Ishikawa (cell line): ENCODE data around the gene LSAMP.

ENCODE experiments used
- CEBPB ChIP-seq: IDR thresholded peaks from 2 replicates; pipeline ENCODE4 v1.6.1; 2012
- EGR1 ChIP-seq: IDR thresholded peaks from 2 replicates; pipeline ENCODE4 v1.6.1; 2012
- EP300 ChIP-seq: IDR thresholded peaks from 2 replicates; pipeline ENCODE4 v1.6.1; 2012; ENCODE audit warnings: borderline replicate concordance
- FOXM1 ChIP-seq: IDR thresholded peaks from 2 replicates; pipeline ENCODE4 v1.6.1; 2012; ENCODE audit warnings: low read depth, borderline replicate concordance
- NFIC ChIP-seq: IDR thresholded peaks from 2 replicates; pipeline ENCODE4 v1.6.1; 2012
- RAD21 ChIP-seq: IDR thresholded peaks from 2 replicates; pipeline ENCODE4 v1.6.1; 2012; ENCODE audit warnings: low read depth
- TAF1 ChIP-seq: IDR thresholded peaks from 2 replicates; pipeline ENCODE4 v1.6.1; 2012; ENCODE audit warnings: low read depth, mild to moderate bottlenecking
- TCF12 ChIP-seq: IDR thresholded peaks from 2 replicates; pipeline ENCODE4 v1.6.1; 2012; ENCODE audit warnings: low read depth
- TEAD4 ChIP-seq: IDR thresholded peaks from 2 replicates; pipeline ENCODE4 v1.6.1; 2012
- YY1 ChIP-seq: IDR thresholded peaks from 2 replicates; pipeline ENCODE4 v1.6.1; 2012; ENCODE audit warnings: low read depth
- TF ChIP-seq, protein P1 (sequence below): IDR thresholded peaks from 2 replicates; pipeline ENCODE4 v1.6.1; 2012; ENCODE audit warnings: low read depth, mild to moderate bottlenecking
- TF ChIP-seq, protein P2 (sequence below): IDR thresholded peaks from 2 replicates; pipeline ENCODE4 v1.6.1; 2012
- TF ChIP-seq, protein P3 (sequence below): IDR thresholded peaks from 2 replicates; pipeline ENCODE4 v1.6.1; 2012

DNA sequence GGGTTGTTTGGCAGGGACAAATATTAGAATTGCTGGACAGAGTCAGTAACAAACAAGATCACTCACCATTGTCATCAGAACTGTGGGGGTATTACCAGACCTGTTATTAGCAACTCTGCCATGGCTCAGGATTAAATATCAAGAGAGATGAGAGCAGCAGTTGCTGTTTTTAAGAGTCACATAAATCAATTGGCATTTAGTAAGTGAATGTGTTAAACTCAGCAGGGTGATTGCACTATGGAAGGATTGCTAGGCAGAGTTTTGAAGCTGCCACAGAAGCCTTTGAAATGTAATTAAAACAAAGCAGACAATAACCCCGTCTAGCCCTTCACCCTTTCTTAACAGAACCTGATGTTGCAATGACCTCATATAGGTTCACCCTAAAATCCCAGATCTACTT is 583.2 kb downstream of the LSAMP start:
- TF ChIP-seq, protein P1, sequence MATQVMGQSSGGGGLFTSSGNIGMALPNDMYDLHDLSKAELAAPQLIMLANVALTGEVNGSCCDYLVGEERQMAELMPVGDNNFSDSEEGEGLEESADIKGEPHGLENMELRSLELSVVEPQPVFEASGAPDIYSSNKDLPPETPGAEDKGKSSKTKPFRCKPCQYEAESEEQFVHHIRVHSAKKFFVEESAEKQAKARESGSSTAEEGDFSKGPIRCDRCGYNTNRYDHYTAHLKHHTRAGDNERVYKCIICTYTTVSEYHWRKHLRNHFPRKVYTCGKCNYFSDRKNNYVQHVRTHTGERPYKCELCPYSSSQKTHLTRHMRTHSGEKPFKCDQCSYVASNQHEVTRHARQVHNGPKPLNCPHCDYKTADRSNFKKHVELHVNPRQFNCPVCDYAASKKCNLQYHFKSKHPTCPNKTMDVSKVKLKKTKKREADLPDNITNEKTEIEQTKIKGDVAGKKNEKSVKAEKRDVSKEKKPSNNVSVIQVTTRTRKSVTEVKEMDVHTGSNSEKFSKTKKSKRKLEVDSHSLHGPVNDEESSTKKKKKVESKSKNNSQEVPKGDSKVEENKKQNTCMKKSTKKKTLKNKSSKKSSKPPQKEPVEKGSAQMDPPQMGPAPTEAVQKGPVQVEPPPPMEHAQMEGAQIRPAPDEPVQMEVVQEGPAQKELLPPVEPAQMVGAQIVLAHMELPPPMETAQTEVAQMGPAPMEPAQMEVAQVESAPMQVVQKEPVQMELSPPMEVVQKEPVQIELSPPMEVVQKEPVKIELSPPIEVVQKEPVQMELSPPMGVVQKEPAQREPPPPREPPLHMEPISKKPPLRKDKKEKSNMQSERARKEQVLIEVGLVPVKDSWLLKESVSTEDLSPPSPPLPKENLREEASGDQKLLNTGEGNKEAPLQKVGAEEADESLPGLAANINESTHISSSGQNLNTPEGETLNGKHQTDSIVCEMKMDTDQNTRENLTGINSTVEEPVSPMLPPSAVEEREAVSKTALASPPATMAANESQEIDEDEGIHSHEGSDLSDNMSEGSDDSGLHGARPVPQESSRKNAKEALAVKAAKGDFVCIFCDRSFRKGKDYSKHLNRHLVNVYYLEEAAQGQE: no peak
- TF ChIP-seq TAF1: no peak
- no peak for TF ChIP-seq RAD21
- no peak for TF ChIP-seq NFIC
- TF ChIP-seq CEBPB: no peak
- no peak for TF ChIP-seq YY1
- TF ChIP-seq EP300: no peak
- no peak for TF ChIP-seq EGR1
- TF ChIP-seq TEAD4: no peak
- TF ChIP-seq, protein P2, sequence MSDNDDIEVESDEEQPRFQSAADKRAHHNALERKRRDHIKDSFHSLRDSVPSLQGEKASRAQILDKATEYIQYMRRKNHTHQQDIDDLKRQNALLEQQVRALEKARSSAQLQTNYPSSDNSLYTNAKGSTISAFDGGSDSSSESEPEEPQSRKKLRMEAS: no peak
- no peak for TF ChIP-seq FOXM1
- TF ChIP-seq TCF12: no peak
- TF ChIP-seq, protein P3, sequence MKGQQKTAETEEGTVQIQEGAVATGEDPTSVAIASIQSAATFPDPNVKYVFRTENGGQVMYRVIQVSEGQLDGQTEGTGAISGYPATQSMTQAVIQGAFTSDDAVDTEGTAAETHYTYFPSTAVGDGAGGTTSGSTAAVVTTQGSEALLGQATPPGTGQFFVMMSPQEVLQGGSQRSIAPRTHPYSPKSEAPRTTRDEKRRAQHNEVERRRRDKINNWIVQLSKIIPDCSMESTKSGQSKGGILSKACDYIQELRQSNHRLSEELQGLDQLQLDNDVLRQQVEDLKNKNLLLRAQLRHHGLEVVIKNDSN: no peak
